Measurements from ENCODE around the gene JARID2. TPM values are rescaled to one million over a fixed set of nuclear protein-coding genes. Genes with fewer than 3 reads are reported as not detected.

JARID2 gene
- total and polyA plus RNA-seq, 2 of the 13 experiments (the other 11 are each of a cell fraction or from before 2014, with no cell fraction given): 7.5 to 10.3 TPM

DNA sequence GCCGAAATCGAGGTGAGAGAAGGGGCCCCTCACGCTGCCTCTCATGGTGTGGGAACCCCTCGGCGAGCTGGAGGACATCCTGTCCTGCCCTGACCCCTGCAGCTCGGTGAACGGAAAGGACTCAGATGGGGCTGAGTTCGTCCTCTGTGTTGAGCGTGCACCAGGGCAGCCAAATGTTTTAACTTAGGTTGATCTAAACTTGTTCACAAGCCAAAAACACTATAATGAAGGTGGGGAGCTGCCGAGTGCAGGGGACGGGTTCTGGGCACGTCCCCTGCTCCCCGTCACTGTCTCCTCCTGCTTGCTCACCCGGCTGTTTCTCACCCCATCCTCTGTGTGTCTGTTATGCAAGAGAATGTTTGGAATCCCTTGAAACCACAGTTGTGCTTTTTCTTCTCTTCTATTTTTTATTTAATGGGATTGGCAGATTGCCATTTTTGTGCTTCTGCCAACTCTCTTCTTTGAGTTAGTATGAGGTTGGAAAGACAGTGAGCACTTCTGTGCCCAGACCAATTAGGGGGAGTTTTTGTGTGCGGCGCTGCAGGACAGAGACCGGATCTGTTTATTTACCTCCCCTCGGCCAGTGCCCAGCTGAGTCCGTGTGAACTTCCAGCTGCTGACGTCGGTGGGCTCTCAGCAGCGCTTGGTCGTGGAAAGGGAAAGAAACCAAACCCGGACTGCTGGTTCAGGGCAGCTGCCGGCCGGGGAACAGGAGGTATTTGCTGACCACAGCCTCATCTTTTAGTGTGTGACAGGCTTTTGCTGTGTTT lies 258.9 kb downstream of the JARID2 start (continued):
- TF ChIP-seq DDIT3 (CRISPR knock-in tag; IDR thresholded peaks at IDR 0.05) (no peak), MBNL3 (CRISPR knock-in tag; conservative IDR thresholded peaks at IDR 0.05) (no peak), MED8 (CRISPR knock-in tag; IDR thresholded peaks at IDR 0.05; ENCODE audit: insufficient replicate concordance) (no peak), ZNF318 (CRISPR knock-in tag; IDR thresholded peaks at IDR 0.05) (no peak), ETS1 (CRISPR knock-in tag; IDR thresholded peaks at IDR 0.05) (no peak), ZNF10 (CRISPR knock-in tag; IDR thresholded peaks at IDR 0.05; ENCODE audit: borderline replicate concordance, low read depth) (no peak), FOXP1 (IDR thresholded peaks at IDR 0.05) (no peak), FOXP1 (CRISPR knock-in tag; IDR thresholded peaks at IDR 0.05) (peak; percentile 60; the same call in 1 of the 2 replicates), ZBTB38 (CRISPR knock-in tag; IDR thresholded peaks at IDR 0.05) (no peak; the same call in 1 of the 2 replicates), ZNF773 (CRISPR knock-in tag; IDR thresholded peaks at IDR 0.05; ENCODE audit: borderline replicate concordance) (no peak), HIVEP1 (CRISPR knock-in tag; IDR thresholded peaks at IDR 0.05) (no peak), CBFB (CRISPR knock-in tag; IDR thresholded peaks at IDR 0.05) (no peak), ZSCAN20 (CRISPR knock-in tag; IDR thresholded peaks at IDR 0.05; ENCODE audit: borderline replicate concordance) (no peak), FOXK2 (IDR thresholded peaks at IDR 0.05) (no peak), NFYB (CRISPR knock-in tag; IDR thresholded peaks at IDR 0.05) (no peak; the same call in 1 of the 2 replicates), REPIN1 (CRISPR knock-in tag; IDR thresholded peaks at IDR 0.05; ENCODE audit: borderline replicate concordance, low read depth) (no peak), SOX5 (CRISPR knock-in tag; IDR thresholded peaks at IDR 0.05; ENCODE audit: borderline replicate concordance) (peak; percentile 45; the same call in 1 of the 2 replicates)
- TF ChIP-seq, protein P1, sequence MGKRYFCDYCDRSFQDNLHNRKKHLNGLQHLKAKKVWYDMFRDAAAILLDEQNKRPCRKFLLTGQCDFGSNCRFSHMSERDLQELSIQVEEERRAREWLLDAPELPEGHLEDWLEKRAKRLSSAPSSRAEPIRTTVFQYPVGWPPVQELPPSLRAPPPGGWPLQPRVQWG (CRISPR knock-in tag; IDR thresholded peaks at IDR 0.05; ENCODE audit: borderline replicate concordance, low read depth): no peak
- TF ChIP-seq, protein P2, sequence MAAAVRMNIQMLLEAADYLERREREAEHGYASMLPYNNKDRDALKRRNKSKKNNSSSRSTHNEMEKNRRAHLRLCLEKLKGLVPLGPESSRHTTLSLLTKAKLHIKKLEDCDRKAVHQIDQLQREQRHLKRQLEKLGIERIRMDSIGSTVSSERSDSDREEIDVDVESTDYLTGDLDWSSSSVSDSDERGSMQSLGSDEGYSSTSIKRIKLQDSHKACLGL (CRISPR knock-in tag; IDR thresholded peaks at IDR 0.05): no peak
- TF ChIP-seq, protein P3, sequence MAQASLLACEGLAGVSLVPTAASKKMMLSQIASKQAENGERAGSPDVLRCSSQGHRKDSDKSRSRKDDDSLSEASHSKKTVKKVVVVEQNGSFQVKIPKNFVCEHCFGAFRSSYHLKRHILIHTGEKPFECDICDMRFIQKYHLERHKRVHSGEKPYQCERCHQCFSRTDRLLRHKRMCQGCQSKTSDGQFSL (CRISPR knock-in tag; IDR thresholded peaks at IDR 0.05): no peak

All from HepG2 (cell line).